DMS79 (cell line): Measurements from ENCODE around the gene TLK1.
"Not testable (repeated sequence)": the region's sequence is repeated elsewhere in the genome, so short reads cannot be mapped to it uniquely, and the experiment has no call there.

Experiments
- DNase-seq: peaks from one replicate; lab custom pipeline; 2025; lab: John Stamatoyannopoulos, UW

The TLK1 gene

GRCh38 chr2:171169333-171169732, 8.6 kb upstream of the TLK1 start:
- DNase-seq = no peak

- DNase-seq = no peak
Measured at GRCh38 chr2:171167352-171167997, 6.8 kb upstream of the TLK1 start.

- no peak for DNase-seq
Measured at GRCh38 chr2:171166328-171166983, 5.8 kb upstream of the TLK1 start.

GRCh38 chr2:171165967-171166327, 5.3 kb upstream of the TLK1 start:
- DNase-seq = no peak

- DNase-seq = no peak
Measured at GRCh38 chr2:171163261-171163660, 2.6 kb upstream of the TLK1 start.

GRCh38 chr2:171162522-171163197, 2.0 kb upstream of the TLK1 start:
- not testable (repeated sequence) for DNase-seq

GRCh38 chr2:171160956-171161740, 455 bp upstream of the TLK1 start:
- peak; percentile 26 for DNase-seq

DNA sequence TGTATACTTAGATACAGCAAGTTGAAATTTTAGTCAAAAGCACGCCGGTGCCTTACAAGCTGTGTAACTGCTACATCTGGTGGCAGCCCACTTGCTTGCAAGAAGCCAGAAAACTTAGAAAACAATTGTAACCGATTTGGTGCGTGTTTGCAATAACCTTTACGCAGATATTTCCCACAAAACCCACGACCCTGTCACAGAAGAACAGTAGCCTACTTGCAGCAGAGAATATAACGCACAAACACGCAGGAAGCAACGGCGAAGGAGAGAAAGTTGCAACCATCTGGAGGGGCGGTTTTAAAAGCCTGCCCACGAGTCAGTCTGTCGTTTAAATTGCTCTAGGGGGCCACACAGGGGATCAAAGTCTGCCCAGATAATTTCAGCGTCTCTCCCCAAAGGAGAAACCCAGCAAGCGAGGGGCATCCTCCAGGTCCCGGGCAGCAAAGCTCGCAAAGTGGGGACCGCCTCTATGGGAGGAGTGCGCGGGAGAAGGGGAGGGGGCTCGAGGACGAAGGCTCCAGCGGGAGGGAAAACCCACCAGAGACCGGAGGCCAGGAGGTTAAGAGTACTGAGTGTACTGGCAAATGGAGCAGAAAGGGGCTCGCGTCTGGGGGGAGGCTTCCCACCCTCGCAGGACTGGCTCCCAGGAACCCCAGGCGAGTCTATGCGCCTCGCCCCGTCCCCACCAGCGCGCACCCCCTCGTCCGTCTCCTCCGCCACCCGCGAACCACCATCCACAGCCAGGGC, 1.1 kb downstream of the TLK1 start:
- peak; percentile 42 for DNase-seq

DNA sequence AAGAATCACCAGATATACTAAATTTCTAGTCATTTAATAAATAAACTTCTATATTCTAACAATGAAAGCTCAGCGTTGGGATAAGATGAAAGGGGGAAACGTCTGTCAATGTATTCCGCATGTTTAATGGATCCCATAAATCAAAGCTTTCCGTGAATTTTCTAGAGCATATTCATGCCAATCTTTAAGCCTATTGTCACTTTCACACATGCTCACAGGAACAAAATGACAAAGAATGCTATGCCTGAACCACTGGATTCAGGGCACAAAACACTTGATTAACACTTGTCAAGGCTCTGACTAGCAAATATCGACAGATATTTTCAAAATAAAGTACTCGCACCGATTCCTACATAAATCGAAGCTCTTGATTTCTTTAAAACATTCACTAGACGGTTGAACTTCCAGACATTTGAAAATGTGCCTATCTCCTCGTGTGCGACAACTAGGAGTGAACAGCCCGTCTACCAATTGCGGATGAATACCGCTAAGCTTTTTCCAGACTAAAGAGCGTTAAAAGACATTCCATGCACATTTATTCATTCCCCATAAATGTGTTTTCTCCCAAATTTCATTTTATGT, 1.8 kb downstream of the TLK1 start:
- DNase-seq = peak; percentile 25

DNA sequence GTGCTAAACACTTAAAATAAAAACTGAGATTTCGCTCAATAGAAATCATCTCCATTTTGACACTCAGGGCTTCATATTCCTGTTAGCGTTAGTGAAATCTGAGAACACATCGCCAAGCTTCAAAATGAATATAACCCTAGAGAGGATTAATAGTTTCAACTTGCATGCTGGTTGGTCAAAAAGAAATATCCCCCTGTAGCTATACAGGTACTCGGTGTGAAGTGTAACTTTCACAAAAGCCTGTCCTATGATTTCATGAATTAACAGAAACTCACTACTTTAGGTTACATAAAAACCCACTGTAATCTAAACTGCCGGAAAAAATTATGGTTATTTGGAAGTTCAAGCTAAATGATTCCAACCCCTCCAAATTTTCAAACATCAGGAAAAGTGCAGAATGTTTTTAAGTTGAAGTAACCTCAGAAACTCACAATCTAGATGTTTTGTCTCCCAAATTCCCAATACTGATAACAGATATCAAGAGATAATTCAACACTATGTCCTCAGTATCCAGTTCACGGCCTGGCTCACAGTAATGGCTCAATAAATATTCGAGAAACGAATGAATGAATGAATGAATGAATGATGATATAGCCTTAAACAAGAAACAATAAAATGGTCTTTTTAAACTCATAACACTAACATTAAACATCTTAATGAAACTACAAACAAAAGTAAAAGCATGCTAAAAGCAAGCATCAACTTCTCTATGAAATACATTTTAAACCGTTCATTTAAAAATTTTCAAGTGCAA, 2.5 kb downstream of the TLK1 start:
- peak; percentile 29 for DNase-seq

- DNase-seq = no peak
Measured at GRCh38 chr2:171157109-171157500, 3.6 kb downstream of the TLK1 start.

GRCh38 chr2:171154348-171154747, 6.3 kb downstream of the TLK1 start:
- DNase-seq = no peak

GRCh38 chr2:171150694-171151285, 9.9 kb downstream of the TLK1 start:
- DNase-seq = no peak

- DNase-seq = no peak
Measured at GRCh38 chr2:171149986-171150693, 10.6 kb downstream of the TLK1 start.

DNA sequence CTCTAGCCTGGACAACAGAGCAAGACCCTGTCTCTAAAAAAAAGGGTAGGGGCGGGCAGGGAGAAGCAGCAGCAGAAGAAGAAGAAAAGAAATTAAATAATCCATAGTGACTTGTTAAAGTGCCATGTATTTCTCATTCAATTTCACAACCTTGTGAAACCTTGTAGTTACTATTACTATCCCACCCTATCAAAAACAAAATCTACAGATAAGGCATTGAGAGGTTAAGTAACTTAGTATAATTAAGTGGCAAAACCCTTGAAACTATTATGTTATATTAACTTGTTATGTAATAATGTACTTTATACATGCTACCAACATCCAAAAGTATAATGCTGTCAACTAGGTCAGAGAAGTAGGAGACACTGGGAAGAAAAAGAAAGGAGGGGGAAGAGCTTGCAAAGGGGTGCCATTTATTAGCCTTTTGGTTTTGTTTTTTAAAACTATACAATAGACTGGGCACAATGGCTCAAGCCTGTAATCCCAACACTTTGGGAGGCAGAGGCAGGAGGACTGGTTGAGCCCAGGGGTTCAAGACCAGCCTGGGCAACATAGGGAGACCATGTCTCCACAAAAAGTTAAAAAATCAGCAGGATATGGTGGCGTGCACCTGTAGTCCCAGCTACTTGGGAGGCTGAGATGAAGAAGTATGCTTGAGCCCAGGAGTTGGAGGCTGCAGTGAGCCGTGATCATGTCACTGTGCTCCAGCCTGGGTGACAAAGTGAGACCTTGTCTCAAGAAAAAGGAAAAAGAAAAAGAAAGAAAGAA, 11.3 kb downstream of the TLK1 start:
- DNase-seq = no peak

DNA sequence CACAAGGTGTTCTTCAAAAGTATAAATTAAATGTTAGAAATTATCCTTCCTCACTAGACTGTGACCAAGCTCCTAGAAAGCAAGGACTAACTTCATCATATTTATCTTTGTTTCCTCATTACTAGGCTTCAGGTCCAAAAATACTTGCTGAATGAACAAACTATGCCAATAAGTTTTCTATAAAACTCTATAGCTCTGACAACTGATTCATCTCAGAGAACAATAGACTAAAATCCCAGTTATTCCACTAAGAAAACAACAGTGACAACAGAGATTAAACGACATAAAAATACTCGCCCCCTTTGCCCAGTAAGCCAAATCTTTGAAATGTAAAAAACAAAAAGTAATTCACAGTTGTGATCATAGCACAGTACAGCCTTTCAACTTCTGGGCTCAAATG, 13.6 kb downstream of the TLK1 start:
- no peak for DNase-seq

- no peak for DNase-seq
Measured at GRCh38 chr2:171146633-171147032, 14.1 kb downstream of the TLK1 start.

DNA sequence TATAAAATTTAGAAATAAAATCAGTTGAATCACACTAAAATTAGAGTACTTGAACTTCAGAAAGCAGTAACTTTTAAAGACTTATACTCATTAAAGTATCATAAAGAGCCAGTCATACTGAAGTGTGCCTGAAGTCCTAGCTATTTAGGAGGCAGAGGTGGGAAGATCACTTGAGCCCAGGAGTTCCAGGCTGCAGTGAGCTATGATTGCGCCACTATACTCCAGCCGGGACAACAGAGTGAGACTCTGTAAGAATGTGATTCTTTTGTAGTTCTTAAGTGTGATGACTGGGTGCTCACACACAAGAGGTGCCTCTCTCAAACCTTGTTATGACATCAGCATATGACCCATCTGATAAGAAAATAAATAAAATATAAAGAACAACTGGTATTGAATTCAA, 14.6 kb downstream of the TLK1 start:
- no peak for DNase-seq

DNA sequence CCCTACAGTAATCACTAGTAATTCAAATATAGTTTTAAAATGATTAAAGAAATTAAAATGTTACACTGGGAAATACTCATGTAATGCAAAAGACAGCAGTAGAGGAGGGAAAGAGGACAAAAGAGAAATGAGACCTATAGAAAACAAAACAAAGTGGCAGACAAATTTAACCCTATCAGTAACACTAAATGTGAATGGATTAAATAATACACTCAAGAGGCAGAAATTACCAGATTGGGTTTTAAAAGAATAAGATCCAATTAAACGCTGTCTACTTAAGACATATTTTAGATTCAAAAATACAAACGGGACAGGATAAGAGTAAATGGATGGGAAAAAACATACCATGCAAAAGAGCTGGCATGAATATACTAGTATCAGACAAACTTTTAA, 17.0 kb downstream of the TLK1 start:
- DNase-seq = no peak
